ENCODE measurements around the gene PRKN. TPM values are rescaled to one million over a fixed set of nuclear protein-coding genes. Genes with fewer than 3 reads are reported as not detected.
A peak's percentile ranks its signal among the peaks of the same experiment; 100 is the strongest.

Gene PRKN
- total RNA-seq, 1 experiment from 2014 or later = 2.0 TPM

- no peak overlapping the region for H3K4ac ChIP-seq (ENCODE audit: low read depth, low read length)
- H4K8ac ChIP-seq (replicated peaks; ENCODE audit: insufficient read length, low read depth, low read length) = no peak overlapping the region
- H3K4me1 ChIP-seq (ENCODE audit: insufficient read depth, low read length) = no peaks in the 10 kb centered on the region
- no peak overlapping the region for H3K27ac ChIP-seq (ENCODE audit: insufficient read length, low read depth, low read length)
- peak overlapping the region in 2 of 3 experiments; percentile 19 to 91; a peak in 1 of 7 replicates for H3K27ac Mint-ChIP-seq
- no CpG with 5 or more reads among the region's 2 CpGs for WGBS (ENCODE audit: extremely low coverage, insufficient read length, low lambda C conversion rate)
- no peak overlapping the region for H3K18ac ChIP-seq (ENCODE audit: insufficient read length, low read depth, low read length)
- TF ChIP-seq, protein P1, sequence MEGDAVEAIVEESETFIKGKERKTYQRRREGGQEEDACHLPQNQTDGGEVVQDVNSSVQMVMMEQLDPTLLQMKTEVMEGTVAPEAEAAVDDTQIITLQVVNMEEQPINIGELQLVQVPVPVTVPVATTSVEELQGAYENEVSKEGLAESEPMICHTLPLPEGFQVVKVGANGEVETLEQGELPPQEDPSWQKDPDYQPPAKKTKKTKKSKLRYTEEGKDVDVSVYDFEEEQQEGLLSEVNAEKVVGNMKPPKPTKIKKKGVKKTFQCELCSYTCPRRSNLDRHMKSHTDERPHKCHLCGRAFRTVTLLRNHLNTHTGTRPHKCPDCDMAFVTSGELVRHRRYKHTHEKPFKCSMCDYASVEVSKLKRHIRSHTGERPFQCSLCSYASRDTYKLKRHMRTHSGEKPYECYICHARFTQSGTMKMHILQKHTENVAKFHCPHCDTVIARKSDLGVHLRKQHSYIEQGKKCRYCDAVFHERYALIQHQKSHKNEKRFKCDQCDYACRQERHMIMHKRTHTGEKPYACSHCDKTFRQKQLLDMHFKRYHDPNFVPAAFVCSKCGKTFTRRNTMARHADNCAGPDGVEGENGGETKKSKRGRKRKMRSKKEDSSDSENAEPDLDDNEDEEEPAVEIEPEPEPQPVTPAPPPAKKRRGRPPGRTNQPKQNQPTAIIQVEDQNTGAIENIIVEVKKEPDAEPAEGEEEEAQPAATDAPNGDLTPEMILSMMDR (conservative IDR thresholded peaks at IDR 0.05) = no peak
- peaks cover 11 to 22% of the 10 kb centered on the region in 2 experiments for H3K4me1 Mint-ChIP-seq
- H4K5ac ChIP-seq (ENCODE audit: insufficient read length, low read depth, low read length) = no peak overlapping the region
- H3K23ac ChIP-seq (ENCODE audit: insufficient read length, low read depth, low read length) = no peak overlapping the region
- H3K79me2 ChIP-seq (ENCODE audit: insufficient read depth, low read length) = no peaks in the 10 kb centered on the region
- no peaks in the 10 kb centered on the region for H3K79me1 ChIP-seq (ENCODE audit: insufficient read depth, low read depth, low read length, poor library complexity, severe bottlenecking)
- H2BK5ac ChIP-seq (ENCODE audit: insufficient read length, low read length) = no peak overlapping the region
- H3K23me2 ChIP-seq (ENCODE audit: insufficient read length, low read depth, low read length, poor library complexity, severe bottlenecking) = no peaks in the 10 kb centered on the region
- H3K27me3 Mint-ChIP-seq (ENCODE audit: low read depth) = no peaks in the 10 kb centered on the region; the same call in 1 of the 2 replicates
- peaks cover 3 to 7% of the 10 kb centered on the region in 2 experiments; a peak in 4 of 5 replicates for H3K9me3 Mint-ChIP-seq
- no peak overlapping the region for H3K9ac ChIP-seq (ENCODE audit: extremely low read depth, insufficient read length, low read length)
- H4K91ac ChIP-seq (ENCODE audit: insufficient read length, low read depth, low read length) = no peak overlapping the region
- H3K14ac ChIP-seq (ENCODE audit: insufficient read depth, low read length) = no peak overlapping the region
- H4K20me1 ChIP-seq (ENCODE audit: control insufficient read depth, insufficient read depth, insufficient read length) = no peaks in the 10 kb centered on the region
- no peak overlapping the region for H2AFZ ChIP-seq (ENCODE audit: low read length)
- peaks cover 2 to 9% (median 5%) of the 10 kb centered on the region in 3 experiments; a peak in 4 of 7 replicates for H3K36me3 Mint-ChIP-seq (ENCODE audit: insufficient read depth in 1 of 3, low read depth in 3 of 3)
- no peak overlapping the region for H2BK15ac ChIP-seq (ENCODE audit: low read depth, low read length)
- DNase-seq = no peak
- H3T11ph ChIP-seq (ENCODE audit: low read length) = no peak overlapping the region
- H2BK120ac ChIP-seq (ENCODE audit: low read depth, low read length, poor library complexity, severe bottlenecking) = no peak overlapping the region
- H3K4me2 ChIP-seq (ENCODE audit: insufficient read depth, insufficient read length, low read length) = no peak overlapping the region
- H2BK12ac ChIP-seq (ENCODE audit: insufficient read length, low read depth, low read length) = no peak overlapping the region
- H3K27me3 ChIP-seq (ENCODE audit: insufficient read depth, low read length) = no peaks in the 10 kb centered on the region
- no peak overlapping the region for H2AK5ac ChIP-seq (ENCODE audit: insufficient read length, low read length)
- no peak overlapping the region for H3K4me3 Mint-ChIP-seq
- no peaks in the 10 kb centered on the region for H3K9me3 ChIP-seq (ENCODE audit: control insufficient read depth, low read depth, low read length)
- no peak overlapping the region for H3K56ac ChIP-seq (ENCODE audit: insufficient read length, low read depth, low read length)
- H2BK20ac ChIP-seq (ENCODE audit: low read depth, low read length, poor library complexity, severe bottlenecking) = no peak overlapping the region
Observed at GRCh38 chr6:161639772-161640171, 1087.8 kb downstream of the PRKN start.
